Epithelial cell of esophagus (primary cell): ENCODE data around the gene GATAD2A.
A peak's percentile ranks its signal among the peaks of the same experiment; 100 is the strongest.

ENCODE experiments used
- DNase-seq: peaks from one replicate; pipeline ENCODE4 v3.0.0; 2010; ENCODE audit warnings: low read depth
- H3K4me3 ChIP-seq: 2 replicates; pipeline ENCODE4 v1.5.1; 2011; ENCODE audit warnings: mild to moderate bottlenecking, low read length, control low read depth
- CTCF ChIP-seq: IDR thresholded peaks from 2 replicates; pipeline ENCODE4 v1.5.1; 2011; ENCODE audit warnings: low read depth, mild to moderate bottlenecking, low read length, control low read depth, inconsistent platforms; ENCODE audit not compliant: insufficient read depth; ENCODE audit errors: missing control alignments

GATAD2A gene

GRCh38 chr19:19461306-19461670, 55.8 kb downstream of the GATAD2A start:
- no peak for TF ChIP-seq CTCF
- H3K4me3 ChIP-seq = no peak overlapping the region
- DNase-seq = no peak

- H3K4me3 ChIP-seq = no peak overlapping the region
- peak; percentile 34 for DNase-seq
- TF ChIP-seq CTCF = no peak
Observed at GRCh38 chr19:19461671-19462622, 56.5 kb downstream of the GATAD2A start.

- peak; percentile 52 for DNase-seq
Observed at GRCh38 chr19:19463348-19464117, 58.1 kb downstream of the GATAD2A start.

GRCh38 chr19:19464339-19465098, 59.0 kb downstream of the GATAD2A start:
- TF ChIP-seq CTCF = no peak
- H3K4me3 ChIP-seq = no peak overlapping the region
- DNase-seq = peak; percentile 89

More at GRCh38 chr19:19463348-19464117, 58.1 kb downstream of the GATAD2A start:
- no peak overlapping the region for H3K4me3 ChIP-seq
- no peak for TF ChIP-seq CTCF

- no peak for DNase-seq
- TF ChIP-seq CTCF = no peak
- no peak overlapping the region for H3K4me3 ChIP-seq
Observed at GRCh38 chr19:19465436-19466070, 60.1 kb downstream of the GATAD2A start.

- TF ChIP-seq CTCF = no peak
- H3K4me3 ChIP-seq = no peak overlapping the region
- no peak for DNase-seq
Observed at GRCh38 chr19:19466201-19466600, 60.7 kb downstream of the GATAD2A start.
